Fibroblast of skin of left quadriceps (primary cell): Measurements from ENCODE around the gene GTF2IRD1.
"Not testable (repeated sequence)": the region's sequence is repeated elsewhere in the genome, so short reads cannot be mapped to it uniquely, and the experiment has no call there.

Experiments
- DNase-seq, 2 experiments: peaks; one replicate each; pipeline ENCODE4 v3.0.0-alpha.2; 2013; ENCODE audit warnings: low read depth in 2 of 2

The GTF2IRD1 gene

DNA sequence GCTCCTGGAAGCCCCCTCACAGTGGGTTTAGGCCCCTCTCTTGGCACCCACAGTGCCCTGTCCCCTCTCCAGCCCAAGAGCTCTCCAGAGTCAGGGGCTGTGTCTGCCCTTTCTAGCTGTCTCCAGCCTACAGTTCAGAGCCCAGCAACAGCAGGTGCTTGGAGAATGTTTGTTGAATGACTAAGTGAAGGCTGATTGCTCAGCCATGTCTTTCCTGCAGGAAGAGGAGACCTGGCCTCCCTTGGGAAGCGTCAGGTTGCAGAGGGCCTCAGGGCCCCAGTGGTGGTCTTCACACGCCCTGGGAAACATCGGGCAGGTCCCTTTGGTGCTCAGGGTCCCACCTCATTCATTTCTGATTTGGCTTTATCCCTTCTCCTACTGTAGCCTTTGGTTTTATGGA is 62.5 kb downstream of the GTF2IRD1 start:
- DNase-seq: no peak

DNA sequence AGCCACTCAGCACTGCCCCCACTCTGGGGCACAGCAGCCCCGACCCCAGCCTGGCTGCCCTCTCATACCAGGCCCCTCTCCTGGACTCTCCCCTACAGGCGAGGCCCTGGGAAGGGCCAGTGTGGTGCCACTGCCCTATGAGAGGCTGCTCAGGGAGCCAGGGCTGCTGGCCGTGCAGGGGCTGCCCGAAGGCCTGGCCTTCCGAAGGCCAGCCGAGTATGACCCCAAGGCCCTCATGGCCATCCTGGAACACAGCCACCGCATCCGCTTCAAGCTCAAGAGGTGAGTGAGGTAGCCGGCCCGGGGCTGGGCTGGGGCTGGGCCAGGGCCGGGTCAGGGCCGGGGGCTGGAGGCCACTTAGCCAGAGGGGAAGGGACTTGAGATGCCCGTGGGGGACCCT is 64.3 kb downstream of the GTF2IRD1 start:
- DNase-seq: no peak

DNA sequence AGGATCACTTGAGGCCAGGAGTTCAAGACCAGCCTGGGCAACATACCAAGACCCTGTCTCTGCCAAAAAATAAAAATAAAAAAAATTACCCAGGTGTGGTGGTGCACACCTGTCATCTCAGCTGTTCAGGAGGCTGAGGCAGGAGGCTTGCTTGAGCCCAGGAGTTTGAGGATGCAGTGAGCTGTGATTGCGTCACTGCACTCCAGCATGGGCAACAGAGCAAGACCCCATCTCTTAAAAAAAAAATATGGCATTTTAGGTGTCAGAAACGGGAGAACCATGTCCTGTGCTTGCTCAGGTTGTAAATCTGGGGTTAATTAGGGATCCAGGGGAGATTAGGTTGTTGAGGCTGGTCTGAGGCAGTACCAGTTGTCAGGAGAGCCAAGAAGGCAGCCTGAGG is 64.9 kb downstream of the GTF2IRD1 start:
- no peak for DNase-seq

DNA sequence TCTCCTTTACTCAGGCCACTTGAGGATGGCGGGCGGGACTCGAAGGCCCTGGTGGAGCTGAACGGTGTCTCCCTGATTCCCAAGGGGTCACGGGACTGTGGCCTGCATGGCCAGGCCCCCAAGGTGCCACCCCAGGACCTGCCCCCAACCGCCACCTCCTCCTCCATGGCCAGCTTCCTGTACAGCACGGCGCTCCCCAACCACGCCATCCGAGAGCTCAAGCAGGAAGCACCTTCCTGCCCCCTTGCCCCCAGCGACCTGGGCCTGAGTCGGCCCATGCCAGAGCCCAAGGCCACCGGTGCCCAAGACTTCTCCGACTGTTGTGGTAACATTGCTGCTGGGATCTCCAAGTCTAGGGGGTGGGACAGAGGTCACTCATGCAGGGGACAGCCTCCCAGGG is 65.7 kb downstream of the GTF2IRD1 start:
- no peak for DNase-seq

DNA sequence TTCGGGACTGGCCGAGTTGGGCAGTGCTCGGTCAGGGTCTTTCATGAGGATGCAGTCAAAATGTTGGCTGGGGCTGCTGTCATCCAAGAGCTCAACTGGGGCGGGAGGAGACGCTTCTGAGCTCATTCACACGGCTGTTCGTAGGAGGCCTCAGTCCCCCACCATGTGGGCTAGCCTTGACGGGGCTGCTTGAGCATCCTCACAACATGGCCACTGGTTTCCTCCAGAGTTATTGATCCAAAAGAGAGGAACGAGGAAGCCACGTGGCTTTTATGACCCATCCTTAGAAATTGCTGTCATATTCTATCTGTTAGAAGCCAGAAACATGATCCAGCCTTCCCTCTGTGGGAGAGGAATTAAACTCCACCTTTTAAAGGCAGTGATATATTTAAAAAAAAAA is 68.1 kb downstream of the GTF2IRD1 start:
- no peak for DNase-seq

DNA sequence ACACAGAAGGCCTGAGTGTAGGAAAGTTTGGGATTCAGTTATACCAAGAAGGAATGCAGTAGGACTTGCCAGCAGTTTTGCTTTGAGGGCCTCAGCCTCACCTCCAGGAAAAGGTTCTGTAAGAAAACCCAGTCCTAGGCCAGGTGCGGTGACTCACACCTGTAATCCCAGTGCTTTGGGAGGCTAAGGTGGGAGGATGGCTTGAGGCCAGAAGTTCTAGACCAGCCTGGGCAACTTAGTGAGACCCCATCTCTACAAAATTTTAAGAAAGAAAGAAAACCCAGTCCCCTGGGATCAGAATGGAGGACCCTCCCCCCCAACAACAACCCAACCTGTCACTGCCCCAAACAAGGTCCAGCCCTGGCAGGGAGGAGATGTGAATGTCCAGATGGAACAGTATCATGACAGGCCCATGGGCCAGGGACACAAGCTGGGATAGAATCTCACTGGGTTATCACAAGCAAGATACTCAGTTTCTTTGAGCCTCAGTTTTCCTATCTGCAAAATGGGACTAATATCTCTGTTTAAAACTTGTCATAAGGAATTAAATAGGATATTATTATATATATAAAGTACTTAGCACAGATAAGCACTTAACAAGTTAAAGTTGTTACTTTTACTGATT is 68.7 kb downstream of the GTF2IRD1 start:
- DNase-seq: no peak

DNA sequence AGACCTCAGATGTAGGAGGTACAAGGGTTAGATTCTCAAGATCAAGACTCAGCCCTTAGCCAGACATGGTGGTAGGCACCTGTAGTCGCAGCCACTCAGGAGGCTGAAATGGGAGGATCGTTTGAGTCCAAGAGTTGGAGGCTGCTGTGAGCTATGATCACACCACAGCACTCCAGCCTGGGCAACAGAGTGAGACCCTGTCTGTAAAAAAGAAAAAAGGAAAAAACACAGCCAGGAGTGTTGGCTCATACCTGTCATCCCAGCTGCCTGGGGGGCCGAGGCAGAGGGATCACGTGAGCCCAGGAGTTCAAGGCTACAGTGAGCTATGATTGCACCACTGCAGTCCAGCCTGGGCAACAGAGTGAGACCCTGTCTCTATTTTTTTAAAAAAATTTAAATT is 69.3 kb downstream of the GTF2IRD1 start:
- no peak for DNase-seq

DNA sequence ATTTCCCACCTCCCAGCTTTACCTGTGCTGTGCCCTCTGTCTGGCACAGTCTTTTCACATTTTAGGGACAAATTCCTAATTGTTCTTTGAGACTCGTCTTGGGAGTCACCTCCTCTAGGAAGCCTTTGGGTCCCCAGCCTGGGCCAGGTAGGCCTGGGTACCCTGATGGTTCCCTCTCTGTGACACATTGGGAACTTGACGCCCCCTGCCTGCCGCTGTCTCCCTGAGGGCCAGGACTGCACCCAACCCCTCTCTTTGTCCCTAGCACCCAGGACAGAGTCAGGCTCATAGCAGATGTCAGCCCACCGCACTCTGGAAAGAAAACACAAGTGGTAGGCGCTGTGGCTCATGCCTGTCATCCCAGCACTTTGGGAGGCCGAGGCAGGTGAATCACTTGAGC is 71.4 kb downstream of the GTF2IRD1 start:
- DNase-seq: no peak

DNA sequence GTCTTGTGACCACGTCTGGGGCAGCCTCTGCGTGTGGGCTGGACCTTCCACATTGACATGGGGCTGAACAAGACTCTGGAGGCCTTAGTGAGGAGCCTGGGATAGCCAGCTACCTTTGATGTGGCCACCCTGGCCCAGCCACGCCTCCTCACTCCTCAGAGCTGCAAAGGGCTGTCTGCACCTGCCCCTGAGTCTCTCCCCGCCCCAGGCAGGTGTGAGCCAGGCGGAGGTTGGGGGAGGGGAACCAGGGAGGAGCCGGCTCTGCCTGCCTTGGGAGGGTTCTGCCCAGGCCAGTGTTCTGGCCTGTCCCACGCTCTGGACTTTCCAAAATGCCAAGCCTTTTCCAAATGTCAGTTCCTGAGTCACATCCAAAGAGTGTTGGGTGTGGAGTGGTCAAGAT is 72.2 kb downstream of the GTF2IRD1 start:
- no peak for DNase-seq

DNA sequence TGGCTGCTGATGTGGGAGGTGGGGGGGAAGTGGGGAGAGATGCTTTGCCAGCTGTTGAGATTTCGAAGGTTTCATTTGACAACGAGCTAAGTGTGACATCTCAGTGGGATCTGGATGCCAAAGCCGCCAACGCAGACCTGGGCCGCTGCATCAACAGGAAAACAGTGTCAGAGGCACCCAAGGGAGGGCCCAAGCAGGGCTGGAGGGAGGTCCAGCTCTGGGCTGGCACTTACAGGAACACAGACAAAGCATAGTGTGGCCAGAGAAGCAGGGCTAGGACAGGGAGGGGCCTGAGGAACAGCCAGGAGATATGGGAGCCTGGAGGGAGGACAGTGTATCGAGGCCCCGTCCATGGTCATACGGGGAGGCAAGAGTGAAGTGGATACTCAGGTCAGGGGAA is 73.1 kb downstream of the GTF2IRD1 start:
- DNase-seq: no peak

DNA sequence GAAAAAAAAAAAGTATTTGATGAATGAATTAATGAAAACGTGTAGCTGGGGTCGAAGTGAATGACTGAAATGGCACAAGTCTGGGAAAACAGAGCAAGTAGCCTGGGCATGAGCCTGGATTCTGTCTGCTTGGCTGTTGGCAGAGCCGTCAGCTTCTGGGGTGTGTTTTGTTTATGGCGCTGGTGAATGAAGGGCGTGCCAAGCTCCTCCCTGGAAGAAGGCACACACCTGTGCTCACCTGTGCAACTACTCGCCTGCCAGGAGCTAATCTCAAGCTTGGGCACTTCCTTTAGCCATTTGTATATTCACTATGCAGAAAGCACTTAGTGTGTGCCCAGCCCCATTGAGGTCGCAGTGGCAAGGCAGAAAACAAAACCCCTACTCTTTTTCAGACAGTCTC is 74.1 kb downstream of the GTF2IRD1 start:
- DNase-seq: no peak

DNA sequence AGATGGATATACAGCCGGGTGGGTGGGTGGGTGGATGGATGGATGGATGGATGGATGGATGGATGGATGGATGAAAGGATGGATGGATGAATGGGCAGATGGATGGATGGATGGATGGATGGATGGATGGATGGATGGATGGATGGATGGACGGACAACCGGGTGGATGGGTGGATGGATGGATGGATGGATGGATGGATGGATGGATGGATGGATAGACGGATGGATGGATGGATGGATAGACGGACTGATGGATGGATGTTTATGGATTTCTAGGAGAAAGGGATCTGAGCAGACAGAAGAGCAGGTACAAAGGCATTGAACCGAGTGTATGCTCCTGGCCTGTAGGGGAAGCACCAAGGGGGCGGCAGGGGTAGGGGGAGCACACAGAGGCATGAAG is 75.1 kb downstream of the GTF2IRD1 start:
- not testable (repeated sequence) for DNase-seq

DNA sequence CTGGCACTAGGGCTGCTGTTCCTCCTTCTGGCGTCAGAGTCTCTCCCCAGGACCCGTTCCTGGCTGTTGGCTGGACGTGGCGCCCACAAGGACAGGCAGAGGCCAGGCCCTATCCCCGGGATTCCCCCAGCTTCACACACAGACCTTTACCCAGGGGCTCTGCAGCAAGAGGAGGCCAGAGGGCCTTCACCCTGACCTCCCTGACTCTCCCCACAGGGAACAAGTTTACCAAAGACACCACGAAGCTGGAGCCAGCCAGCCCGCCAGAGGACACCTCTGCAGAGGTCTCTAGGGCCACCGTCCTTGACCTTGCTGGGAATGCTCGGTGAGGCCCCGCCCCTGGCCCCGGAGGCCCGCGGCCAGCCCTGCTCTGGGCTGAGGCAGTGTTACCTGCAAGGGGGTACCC is 82.2 kb downstream of the GTF2IRD1 start:
- no peak for DNase-seq

DNA sequence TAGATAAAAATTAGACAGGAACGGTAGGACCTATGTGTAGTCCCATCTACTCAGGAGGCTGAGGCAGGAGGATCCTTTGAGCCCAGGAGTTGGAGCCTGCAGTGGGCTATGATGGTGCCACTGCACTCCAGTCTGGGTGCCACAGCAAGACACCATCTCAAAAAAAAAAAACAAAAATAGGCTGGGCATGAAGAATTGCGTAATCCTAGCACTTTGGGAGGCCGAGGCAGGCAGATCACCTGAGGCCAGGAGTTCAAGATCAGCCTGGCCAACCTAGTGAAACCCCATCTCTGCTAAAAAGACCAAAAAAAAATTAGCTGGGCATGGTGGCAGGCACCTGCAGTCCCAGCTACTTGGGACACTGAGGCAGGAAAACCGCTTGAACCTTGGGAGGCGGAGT is 88.2 kb downstream of the GTF2IRD1 start:
- DNase-seq: not testable (repeated sequence)

DNA sequence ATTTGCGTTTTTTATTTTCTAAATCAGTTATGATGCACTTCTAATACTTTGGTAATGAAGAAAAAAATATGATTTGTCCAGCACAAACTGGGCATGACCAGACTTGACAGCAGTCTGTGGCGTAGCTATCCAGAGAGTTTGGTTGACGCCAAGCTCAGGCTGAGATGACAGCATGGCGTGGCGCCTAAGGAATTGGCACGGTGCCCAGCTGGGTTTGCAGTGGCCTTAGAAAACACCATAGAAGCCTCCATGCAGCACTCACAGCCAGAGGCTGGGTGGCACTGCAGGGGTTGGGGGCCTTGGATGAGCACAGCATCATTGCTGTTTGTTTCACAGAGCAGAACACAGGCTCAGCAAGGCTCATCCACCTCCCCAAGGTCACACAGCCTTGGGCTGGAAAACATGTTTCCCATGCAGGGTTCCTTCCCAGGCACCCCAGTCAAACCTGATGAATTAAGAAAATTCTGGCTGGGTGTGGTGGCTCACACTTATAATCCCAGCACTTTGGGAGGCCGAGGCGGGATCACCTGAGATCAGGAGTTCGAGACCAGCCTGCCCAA is 88.9 kb downstream of the GTF2IRD1 start:
- DNase-seq: no peak

DNA sequence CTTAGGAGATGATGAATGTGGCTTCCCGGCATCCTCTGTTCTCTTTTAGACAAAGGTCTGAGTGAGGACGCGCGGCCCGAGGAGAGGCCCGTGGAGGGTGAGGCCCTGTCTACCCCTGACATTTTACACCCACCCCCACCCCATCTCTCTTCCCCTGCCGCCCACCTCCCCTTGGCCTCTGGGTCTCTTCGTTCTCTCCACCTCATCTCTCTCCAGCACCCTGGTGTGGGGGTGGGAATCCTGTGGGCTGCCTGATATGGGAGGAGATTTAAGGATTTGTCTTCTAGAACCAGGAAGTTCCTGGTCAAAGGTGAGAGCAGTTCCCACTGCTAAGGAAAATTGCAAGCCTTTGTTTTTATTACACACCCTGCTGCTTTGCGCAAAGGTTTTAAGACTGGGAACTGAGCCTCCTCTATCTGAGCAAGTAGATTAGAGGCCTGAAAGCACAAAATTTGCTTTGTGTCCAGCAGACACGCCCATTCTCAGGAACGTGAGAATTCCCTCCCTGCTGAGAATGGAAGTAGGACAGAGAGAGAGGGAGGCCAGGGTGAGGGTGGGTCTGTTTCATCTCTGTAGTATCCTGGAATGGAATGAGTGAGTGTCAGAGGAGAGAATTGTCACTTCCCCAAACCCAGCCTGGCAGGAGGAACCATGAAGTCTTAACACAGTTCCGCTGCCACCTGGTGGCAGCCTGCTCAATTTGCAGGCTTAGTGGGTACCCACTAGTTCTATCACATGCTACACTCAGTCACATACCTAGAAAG is 91.2 kb downstream of the GTF2IRD1 start:
- peak; percentile 2 to 10 for DNase-seq

DNA sequence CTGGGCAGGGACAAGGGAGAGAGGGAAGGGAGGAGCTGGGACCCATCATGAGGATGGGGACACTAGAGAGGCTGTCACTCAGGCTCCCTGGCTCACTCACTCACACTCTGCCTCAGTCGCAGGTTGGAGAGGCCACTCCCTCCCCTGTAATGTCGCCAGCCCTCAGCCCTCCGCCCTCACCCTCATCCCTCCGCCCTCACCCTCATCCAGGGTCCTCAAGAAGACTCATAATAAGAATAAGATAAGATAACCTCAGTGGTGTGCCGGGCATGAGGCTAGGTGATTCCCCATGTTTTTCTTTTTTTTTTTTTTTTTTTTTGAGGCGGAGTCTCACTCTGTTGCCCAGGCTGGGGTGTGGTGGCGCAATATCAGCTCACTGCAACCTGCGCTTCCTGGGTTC is 92.2 kb downstream of the GTF2IRD1 start:
- no peak for DNase-seq

DNA sequence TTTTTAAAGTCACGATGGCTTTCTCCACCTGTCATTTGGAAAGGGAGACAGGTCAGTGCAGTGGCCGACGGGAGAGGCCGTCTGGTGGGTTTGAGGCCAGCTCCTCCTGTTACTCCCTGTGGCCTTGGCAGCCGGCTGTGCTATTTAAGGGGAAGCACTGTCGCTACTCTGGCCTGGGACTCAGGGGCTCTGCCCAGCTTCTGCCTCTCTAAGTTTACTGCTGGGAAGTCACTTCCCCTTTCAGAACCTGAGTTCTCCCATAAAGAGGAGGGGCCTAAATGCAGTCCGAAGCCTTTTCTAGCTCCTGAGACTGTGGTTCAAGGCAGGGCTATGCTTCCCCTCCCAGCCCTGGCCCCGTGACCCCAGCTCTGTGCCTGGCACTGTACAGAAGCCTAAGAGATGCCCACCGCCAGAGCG is 99.9 kb downstream of the GTF2IRD1 start:
- not testable (repeated sequence) for DNase-seq

DNA sequence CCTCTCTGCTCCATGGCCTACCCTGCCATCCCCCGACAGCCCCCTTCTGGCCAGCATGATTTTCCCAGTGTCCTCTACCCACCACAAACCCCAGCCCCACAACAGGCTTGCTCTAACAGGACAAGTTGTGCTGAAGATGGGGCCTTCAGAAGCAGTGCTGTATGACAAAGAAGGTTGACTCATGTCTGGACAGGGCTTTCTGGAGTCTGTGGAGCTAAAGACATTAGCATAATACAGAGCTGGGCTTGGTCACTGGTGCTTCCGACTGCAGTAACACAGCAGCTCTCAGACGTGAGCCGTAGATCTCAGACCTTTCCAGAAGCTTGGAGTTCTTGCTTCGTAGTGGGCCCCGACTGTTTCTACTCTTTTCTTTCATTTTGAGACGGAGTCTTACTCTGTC is 100.5 kb downstream of the GTF2IRD1 start:
- DNase-seq: no peak

DNA sequence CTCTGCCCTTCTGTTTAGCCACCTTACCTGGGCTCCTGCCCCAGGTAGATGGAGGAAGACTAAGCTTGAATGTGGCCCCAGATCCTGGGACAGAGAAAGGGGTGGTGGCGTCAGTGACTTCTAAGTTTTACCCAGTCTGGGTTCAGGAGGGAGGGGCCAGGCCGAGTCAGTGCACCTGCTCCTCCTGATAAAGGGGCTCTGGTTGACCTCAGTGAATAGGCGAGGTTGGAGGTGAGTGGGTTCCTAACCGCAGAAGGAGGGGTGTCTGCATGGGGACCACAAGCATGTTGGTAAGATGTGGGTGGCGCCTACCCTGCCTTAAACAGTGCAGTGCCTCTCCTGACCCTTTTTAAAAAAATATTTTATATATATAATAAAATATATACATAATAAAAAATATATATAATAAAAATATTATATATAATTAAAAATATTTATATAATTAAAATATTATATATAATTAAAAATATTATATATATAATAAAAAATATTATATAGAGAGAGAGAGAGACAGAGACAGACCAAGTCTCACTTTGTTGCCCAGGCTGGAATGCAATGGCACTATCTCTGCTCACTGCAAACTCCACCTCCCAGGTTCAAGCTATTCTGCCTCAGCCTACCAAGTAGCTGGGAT is 106.5 kb downstream of the GTF2IRD1 start:
- DNase-seq: no peak

DNA sequence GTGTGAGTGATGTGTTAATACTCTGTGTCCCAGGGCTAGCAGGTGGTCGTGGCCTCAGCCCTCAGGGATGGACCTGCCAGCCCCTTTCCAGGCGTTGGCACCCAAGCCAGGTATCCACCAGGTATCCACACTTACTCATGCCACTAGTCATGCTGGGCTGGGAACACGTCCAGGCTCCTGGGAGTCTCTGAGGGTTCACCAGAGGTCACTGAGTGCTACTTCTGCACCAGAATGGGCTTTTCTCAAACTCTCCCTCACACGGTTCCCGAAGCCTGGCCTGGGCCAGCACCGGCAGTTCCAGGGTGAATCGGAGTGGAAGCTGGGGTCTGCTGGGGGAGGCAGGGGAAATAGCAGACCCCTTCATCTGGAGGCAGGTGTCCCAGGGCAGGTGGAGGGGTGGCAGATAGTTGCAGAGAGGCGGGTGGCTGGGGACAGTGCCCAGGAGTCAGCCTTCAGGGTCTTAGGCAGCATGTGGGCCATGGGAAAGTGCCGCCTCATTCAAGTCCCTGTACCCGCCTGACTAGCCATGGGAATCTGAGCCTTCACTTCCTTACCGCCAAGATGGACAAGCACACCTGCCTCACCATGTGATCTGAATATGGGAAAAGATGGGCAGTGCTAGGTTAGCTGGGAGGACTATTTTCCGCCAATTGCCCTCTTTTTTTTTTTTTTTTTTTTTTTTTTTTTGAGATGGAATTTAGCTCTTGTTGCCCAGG is 108.3 kb downstream of the GTF2IRD1 start:
- no peak for DNase-seq

DNA sequence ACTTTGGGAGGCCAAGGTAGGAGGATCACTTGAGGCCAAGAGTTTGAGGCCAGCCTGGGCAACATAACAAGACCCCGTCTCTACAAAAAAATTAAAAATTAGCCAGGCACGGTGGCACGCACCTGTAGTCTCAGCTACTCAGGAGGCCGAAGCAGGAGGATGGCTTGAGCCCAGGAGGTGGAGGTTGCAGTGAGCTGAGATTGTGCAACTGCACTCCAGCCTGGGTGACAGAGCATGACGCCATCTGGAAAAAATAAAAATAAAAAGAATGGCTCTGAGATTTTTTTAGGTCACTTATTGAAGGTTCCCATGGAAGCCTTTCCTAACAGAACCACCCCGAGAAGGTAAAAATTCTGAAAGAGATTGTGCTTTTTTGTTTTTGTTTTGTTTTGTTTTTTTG is 109.9 kb downstream of the GTF2IRD1 start:
- DNase-seq: not testable (repeated sequence)
